DND-41 (cell line): ENCODE data around the gene PTPRN2.

Source experiments
- CTCF ChIP-seq: IDR thresholded peaks from 2 replicates; pipeline ENCODE4 v1.5.1; 2012; ENCODE audit warnings: borderline replicate concordance, low read length, moderate library complexity, mild to moderate bottlenecking; ENCODE audit not compliant: poor library complexity, severe bottlenecking; ENCODE audit errors: extremely low read depth
- EZH2 ChIP-seq: IDR thresholded peaks from 3 replicates; pipeline ENCODE4 v1.6.1; 2012; ENCODE audit warnings: borderline replicate concordance, low read depth, mild to moderate bottlenecking, moderate library complexity, low read length, inconsistent platforms; ENCODE audit not compliant: severe bottlenecking

- TF ChIP-seq CTCF = no peak
- no peak for TF ChIP-seq EZH2
These were observed 624.9 kb downstream of the PTPRN2 start for GRCh38 chr7:157962458-157963306.
